NCI-H510A treated with DMSO at 0.1 percent for 48 hours (cell line): ENCODE results near the gene GRIA4.

Source experiments
- DNase-seq: peaks from one replicate; lab custom pipeline; 2025; lab: John Stamatoyannopoulos, UW

The GRIA4 gene

GRCh38 chr11:105609832-105610781 lies at the start of gene GRIA4:
GRIA4 (plus strand) TSS chr11:105610073; CDS start chr11:105610998, 925 bp downstream.
- peak; percentile 61 for DNase-seq

GRCh38 chr11:105573091-105573490 lies 36.8 kb upstream of the GRIA4 start:
- DNase-seq: no peak

- DNase-seq: no peak
Observed at GRCh38 chr11:105574974-105575373, 34.9 kb upstream of the GRIA4 start.

DNA sequence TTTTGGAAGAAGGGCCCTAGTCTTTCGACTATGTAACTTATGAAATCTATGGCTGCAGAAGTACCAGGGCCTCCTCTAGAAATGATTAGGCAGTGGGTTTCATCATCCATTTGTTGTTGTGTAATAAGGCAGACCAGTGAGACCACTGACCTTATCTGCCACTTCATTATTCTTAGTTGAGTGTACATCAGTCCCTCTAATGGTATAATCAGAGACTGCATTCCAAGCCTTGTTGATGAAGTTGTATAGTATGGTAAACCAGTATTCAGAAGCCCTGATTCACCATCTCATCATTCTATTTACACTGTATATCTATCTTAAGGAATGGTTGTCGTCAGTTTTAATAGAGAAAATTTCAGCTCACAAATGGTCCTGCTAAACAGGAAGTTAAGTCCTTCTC lies 32.2 kb upstream of the GRIA4 start:
- no peak for DNase-seq

- no peak for DNase-seq
Observed at GRCh38 chr11:105579111-105579510, 30.8 kb upstream of the GRIA4 start.

- no peak for DNase-seq
Observed at GRCh38 chr11:105582497-105582896, 27.4 kb upstream of the GRIA4 start.

DNA sequence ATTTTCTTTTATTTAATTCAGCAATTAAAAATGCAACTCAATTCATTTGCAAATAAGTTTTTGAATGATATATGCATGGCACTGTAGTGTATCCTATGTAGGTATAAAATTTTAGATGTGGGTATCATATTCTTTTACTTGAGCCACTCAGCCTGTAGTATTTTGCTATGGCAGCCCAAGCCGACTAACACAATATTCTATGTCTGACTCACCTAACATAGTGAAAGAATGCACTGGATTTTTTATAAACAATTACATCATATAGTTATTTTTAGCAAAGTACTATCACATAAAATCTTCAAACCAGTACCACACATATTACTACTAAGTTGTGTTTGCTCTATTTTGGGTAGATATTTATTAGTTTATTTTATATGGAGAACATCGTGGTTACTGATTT lies 21.9 kb upstream of the GRIA4 start:
- no peak for DNase-seq

DNA sequence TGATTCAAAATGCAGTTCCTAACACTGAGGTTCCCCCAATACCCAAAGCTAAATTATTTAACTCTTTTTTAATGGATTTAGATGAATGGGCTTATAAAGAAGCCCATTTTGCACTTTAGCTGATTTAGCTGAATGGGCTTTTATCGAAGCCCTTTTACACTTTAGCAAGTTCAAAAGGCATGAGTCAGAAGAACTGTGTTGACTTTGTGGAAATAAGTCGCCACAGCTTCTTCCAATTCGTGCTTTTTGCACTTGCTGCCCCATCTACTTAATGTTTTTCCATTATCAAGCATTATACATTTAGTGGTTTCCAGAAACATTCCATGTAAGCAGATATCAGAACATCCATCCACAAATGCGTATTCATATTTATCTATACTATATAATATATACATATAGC lies 20.5 kb upstream of the GRIA4 start:
- no peak for DNase-seq

DNA sequence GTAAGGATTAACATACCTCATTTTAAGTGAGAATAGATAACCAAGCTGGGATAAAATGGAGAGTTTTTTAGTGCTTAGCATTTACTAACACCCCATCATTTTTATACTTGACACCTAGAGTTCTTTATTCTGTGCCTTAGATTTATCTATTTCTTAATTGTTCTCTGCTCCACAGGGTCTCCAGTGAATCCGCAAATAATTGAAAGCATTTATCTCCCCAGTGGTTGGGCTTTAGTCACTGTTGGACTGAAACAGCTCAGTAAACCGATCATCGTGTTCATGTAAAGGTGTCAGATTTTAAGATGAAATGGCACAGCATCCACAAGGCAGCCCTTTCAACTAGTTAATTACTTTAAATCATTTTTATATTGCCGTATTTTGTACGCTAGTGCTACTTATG lies 17.8 kb upstream of the GRIA4 start:
- no peak for DNase-seq

DNA sequence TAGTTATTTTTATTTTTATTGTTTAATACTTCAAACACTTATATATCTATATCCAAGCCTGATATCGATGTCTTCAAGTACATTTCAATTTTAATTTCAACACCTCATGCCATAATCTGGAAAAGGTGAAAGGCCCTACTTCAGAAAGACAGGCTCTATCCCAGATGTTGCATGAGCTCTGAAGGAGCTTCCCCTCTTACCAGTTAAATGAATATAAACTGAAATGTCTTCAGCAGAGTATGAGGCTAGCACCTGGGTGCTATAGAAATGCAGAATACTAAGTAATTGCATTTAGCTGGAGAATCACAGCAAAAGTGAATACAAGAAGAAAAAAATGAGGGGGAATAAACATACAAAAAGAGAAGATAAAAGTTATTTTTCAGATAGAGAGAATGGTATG lies 11.5 kb upstream of the GRIA4 start:
- no peak for DNase-seq

DNA sequence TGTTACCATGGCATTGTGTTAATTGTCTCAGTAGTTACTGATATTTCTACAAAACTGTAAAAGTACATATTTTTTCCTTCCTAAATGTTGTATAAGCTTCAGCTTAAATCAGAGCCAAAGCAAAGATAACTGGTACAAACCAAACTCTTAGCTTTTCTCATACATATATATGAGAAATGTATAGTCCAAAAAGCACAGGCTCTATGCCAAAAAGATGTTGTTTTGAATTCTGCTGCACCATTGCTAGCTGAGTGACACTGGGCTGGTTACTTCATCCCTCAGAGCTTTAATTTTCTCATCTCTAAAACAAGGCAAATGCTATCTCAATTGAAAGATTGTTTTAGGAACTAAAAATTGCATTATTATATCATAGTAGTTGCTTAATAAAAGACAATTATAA lies 6.7 kb upstream of the GRIA4 start:
- DNase-seq: no peak

- DNase-seq: peak; percentile 43
Observed at GRCh38 chr11:105609341-105609781, 512 bp upstream of the GRIA4 start.

- DNase-seq: peak; percentile 8
Observed at GRCh38 chr11:105610871-105611571, 1.1 kb downstream of the GRIA4 start.

GRCh38 chr11:105611572-105612441 lies 1.9 kb downstream of the GRIA4 start:
- DNase-seq: no peak

GRCh38 chr11:105612771-105613170 lies 2.9 kb downstream of the GRIA4 start:
- no peak for DNase-seq

DNA sequence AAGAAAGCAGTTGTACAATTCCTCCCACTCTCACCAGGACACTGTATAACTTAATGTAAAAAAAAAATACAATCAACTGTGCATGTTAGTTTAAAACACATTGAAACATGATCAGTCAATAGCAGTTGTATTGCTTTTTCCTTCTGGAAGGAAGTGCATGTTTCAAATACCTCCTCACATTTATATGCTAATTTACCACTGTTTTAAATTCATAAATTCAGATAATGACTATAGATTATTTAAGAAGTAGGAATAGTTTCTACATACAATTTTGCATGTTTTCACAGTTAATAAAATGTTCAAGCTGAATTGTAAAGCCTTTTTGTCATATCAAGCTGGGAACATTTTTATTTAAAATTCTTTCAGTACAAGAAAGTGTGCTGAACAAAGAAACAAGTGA lies 3.3 kb downstream of the GRIA4 start:
- DNase-seq: no peak

- DNase-seq: no peak
Observed at GRCh38 chr11:105618343-105618955, 8.6 kb downstream of the GRIA4 start.

- DNase-seq: no peak
Observed at GRCh38 chr11:105619556-105619955, 9.7 kb downstream of the GRIA4 start.

DNA sequence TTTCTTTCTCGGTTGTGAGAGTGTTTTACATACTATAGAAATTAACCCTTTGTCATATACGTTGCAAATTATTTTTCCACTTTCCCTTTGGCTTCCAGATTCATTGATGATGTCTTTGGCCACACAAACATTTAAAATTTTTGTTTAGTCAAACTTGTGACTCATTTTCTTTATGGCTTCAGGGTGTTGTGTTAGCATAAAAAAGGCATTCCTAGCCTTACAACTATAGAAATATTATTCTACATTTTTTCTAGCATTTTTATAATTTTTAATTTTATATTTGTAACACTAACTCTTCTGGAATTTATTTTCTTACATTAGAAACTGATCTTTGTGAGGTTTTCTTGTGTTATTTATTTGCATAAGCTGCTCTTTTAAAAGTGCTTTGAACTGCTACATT lies 12.1 kb downstream of the GRIA4 start:
- no peak for DNase-seq

DNA sequence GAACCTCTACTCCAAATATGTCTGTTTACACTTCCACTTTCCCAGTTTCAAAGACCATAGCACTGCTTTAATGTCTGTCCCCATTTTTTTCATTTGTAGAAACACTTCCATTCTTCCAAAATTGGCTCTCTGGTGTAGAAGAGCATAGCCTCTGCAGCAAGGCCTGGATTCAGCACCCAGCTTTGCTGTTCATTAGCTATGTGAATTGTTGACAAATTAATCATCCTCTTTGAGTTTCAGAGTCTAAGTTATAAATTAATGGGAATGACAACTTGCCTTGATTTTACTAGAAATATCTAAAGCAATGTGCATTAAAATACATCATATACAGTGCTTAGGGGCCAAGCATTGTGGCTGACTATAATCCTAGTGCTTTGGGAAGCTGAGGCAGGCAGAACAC lies 22.4 kb downstream of the GRIA4 start:
- DNase-seq: no peak

GRCh38 chr11:105635466-105635865 lies 25.6 kb downstream of the GRIA4 start:
- DNase-seq: no peak

GRCh38 chr11:105636496-105636895 lies 26.6 kb downstream of the GRIA4 start:
- DNase-seq: no peak
